Calu3 (cell line): Measurements from ENCODE around the gene PPP2R2B. TPM values are rescaled to one million over a fixed set of nuclear protein-coding genes. Genes with fewer than 3 reads are reported as not detected.

Experiments used
- BruUV-seq: library from RNA; stranded (reverse); fragments of 400-500 nt; replicated peaks from 2 replicates; lab custom pipeline; 2021; lab: Mats Ljungman, UMichigan
- CTCF ChIA-PET: fragments of 300-600 bp; sonication (Branson Sonifier 250); formaldehyde crosslinking; loops from one replicate; lab custom pipeline; 2022; ENCODE audit warnings: antibody characterized with exemption; lab: Charles Lee
- DNase-seq: peaks from one replicate; pipeline ENCODE4 v3.0.0; 2022
- H3K27ac Mint-ChIP-seq: one replicate; pipeline ENCODE4 v1.8.0; 2022; ENCODE audit warnings: mixed read lengths; ENCODE audit not compliant: unreplicated experiment
- H3K27me3 Mint-ChIP-seq: one replicate; pipeline ENCODE4 v1.8.0; 2022; ENCODE audit warnings: mixed read lengths; ENCODE audit not compliant: unreplicated experiment
- H3K36me3 Mint-ChIP-seq: one replicate; pipeline ENCODE4 v1.8.0; 2022; ENCODE audit warnings: mild to moderate bottlenecking, moderate library complexity, mixed read lengths; ENCODE audit not compliant: insufficient read depth, unreplicated experiment
- H3K4me1 Mint-ChIP-seq: one replicate; pipeline ENCODE4 v1.8.0; 2022; ENCODE audit warnings: mild to moderate bottlenecking, low read depth, mixed read lengths; ENCODE audit not compliant: unreplicated experiment
- H3K4me3 Mint-ChIP-seq: one replicate; pipeline ENCODE4 v1.8.0; 2022; ENCODE audit warnings: mild to moderate bottlenecking, low read depth, moderate library complexity, mixed read lengths; ENCODE audit not compliant: unreplicated experiment
- H3K9me3 Mint-ChIP-seq: one replicate; pipeline ENCODE4 v1.8.0; 2022; ENCODE audit warnings: low read depth, mixed read lengths; ENCODE audit not compliant: unreplicated experiment
- intact Hi-C: fragments of 100-400 bp; cut with micrococcal nuclease; formaldehyde crosslinking; loops from one replicate; pipeline ENCODE4 v1.10.0; 2022; ENCODE audit not compliant: unreplicated experiment
- total RNA-seq: library from RNA; stranded (reverse); gene quantifications from 2 replicates; pipeline ENCODE4 v1.2.3, GENCODE V29; 2022
- TF ChIP-seq, protein P1 (sequence below): fragments of 200-600 bp; IDR thresholded peaks from one replicate; pipeline ENCODE4 v1.8.0; 2022; ENCODE audit warnings: antibody characterized with exemption; ENCODE audit not compliant: unreplicated experiment

PPP2R2B gene
- total RNA-seq, 1 experiment from 2014 or later, result not detected

DNA sequence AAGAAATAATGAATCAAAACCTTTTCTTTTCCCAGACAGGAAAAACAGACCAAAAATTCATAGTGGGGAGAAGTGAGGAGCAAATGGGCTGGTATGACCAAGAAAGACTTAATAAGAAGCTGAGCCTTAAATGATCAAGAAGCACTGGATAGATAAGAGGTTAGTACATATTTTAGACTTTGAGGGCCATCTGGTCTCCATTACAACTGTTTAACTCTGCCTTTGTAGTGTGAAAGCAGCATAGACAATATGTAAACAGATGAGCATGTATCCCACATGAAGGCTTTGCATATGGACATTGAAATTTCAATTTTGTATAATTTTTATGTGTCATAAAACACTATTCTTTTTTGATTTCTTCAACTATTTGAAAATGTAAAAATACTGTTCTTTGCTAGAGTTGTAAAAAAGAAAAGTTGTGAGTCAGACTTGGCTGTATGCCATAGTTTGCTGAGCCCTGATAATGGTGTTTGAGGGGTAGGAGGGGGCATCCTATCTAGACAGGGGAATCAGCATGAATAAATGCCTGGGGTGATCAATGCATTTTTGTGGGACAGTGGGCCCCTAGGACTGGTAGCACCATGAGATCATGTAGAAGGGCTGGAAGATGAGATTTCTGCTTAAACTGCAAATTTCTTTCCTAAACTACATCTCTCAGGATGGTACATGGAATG lies 270.8 kb downstream of the PPP2R2B start:
- DNase-seq, result no peak
- H3K4me1 Mint-ChIP-seq, result no peaks in the 10 kb centered on the region
- TF ChIP-seq, protein P1, sequence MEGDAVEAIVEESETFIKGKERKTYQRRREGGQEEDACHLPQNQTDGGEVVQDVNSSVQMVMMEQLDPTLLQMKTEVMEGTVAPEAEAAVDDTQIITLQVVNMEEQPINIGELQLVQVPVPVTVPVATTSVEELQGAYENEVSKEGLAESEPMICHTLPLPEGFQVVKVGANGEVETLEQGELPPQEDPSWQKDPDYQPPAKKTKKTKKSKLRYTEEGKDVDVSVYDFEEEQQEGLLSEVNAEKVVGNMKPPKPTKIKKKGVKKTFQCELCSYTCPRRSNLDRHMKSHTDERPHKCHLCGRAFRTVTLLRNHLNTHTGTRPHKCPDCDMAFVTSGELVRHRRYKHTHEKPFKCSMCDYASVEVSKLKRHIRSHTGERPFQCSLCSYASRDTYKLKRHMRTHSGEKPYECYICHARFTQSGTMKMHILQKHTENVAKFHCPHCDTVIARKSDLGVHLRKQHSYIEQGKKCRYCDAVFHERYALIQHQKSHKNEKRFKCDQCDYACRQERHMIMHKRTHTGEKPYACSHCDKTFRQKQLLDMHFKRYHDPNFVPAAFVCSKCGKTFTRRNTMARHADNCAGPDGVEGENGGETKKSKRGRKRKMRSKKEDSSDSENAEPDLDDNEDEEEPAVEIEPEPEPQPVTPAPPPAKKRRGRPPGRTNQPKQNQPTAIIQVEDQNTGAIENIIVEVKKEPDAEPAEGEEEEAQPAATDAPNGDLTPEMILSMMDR, result no peak
- intact Hi-C loops, result no loop called here
- no TSS peak for BruUV-seq
- H3K27me3 Mint-ChIP-seq, result peaks cover 46% of the 10 kb centered on the region
- H3K4me3 Mint-ChIP-seq, result no peak overlapping the region
- no peak overlapping the region for H3K27ac Mint-ChIP-seq
- CTCF ChIA-PET, result no interaction called here
- no peaks in the 10 kb centered on the region for H3K36me3 Mint-ChIP-seq
- H3K9me3 Mint-ChIP-seq, result no peaks in the 10 kb centered on the region

DNA sequence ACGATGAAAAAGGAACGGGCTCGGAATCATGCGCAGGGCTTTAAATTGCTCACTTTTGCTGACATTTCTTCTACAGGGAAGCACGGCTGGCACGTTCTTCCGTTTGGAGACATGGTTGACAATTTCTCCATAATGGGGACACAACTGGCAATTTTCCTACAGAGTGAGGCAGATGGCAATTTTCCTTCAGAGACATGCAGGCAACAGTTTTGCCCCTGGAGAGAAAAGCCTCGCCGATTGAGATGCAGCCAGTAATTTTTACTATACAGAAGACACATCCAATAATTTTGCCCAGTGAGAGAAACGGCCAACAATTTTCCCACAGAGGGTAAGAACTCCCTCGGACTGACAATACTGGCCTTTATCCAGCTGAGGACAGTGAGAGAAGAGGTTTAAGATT lies 271.7 kb downstream of the PPP2R2B start:
- Mint-ChIP-seq H3K36me3 (no peaks in the 10 kb centered on the region), H3K4me3 (no peak overlapping the region), H3K4me1 (no peaks in the 10 kb centered on the region), H3K27me3 (peaks cover 46% of the 10 kb centered on the region), H3K9me3 (no peaks in the 10 kb centered on the region), H3K27ac (no peak overlapping the region)
- CTCF ChIA-PET, result no interaction called here
- DNase-seq, result no peak
- TF ChIP-seq, protein P1, result no peak
- intact Hi-C loops, result no loop called here
- BruUV-seq, result no TSS peak

DNA sequence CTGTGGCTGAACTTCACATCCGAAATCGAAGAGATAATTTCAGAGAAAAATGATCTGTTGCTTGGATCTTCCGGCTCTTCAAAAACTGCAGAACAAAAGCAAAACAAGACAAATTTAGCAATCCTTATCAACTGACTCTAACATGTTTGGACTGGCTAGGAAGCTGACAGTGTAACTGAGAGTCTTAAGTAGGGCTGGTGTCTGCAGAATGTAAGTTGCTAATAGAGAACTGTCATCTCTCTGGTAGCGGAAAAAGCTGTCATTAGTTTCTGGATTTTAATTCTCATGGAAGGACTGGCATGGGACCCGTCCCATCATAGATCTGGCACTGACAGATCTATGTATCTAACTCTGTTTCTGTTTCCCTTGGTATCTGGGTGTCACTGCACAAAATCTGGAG lies 278.2 kb downstream of the PPP2R2B start:
- Mint-ChIP-seq H3K27me3 (peaks cover 18% of the 10 kb centered on the region), H3K4me1 (no peaks in the 10 kb centered on the region), H3K36me3 (no peaks in the 10 kb centered on the region), H3K9me3 (no peaks in the 10 kb centered on the region), H3K4me3 (no peak overlapping the region), H3K27ac (no peak overlapping the region)
- TF ChIP-seq, protein P1, result no peak
- CTCF ChIA-PET, result no interaction called here
- BruUV-seq, result no TSS peak
- intact Hi-C loops, result no loop called here
- DNase-seq, result no peak

DNA sequence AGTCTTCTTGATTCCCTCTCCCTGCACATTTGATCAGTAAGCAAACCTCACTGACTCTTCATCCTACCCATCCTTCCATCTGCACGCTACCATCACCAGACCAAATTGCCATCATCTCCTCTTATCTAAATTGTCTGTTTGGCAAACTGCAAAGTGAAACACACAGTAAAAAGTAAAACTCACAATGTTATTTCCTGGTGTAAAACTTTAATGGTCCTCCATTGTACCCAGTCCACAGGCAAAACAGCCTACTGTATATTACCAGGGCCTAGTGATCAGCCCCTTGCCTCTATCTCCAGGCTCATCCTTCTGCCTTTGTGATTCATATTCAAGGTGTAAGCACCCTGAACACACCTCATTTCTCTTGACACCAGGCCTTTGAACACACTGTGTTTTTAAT lies 279.3 kb downstream of the PPP2R2B start:
- Mint-ChIP-seq H3K4me1 (no peaks in the 10 kb centered on the region), H3K27ac (no peak overlapping the region), H3K9me3 (no peaks in the 10 kb centered on the region), H3K36me3 (no peaks in the 10 kb centered on the region), H3K27me3 (peaks cover 11% of the 10 kb centered on the region), H3K4me3 (no peak overlapping the region)
- BruUV-seq, result no TSS peak
- intact Hi-C loops, result no loop called here
- TF ChIP-seq, protein P1, result no peak
- DNase-seq, result no peak
- CTCF ChIA-PET, result no interaction called here
